HuH-7 (cell line): ENCODE results near the gene SMC4.

ENCODE experiments used
- DNase-seq: peaks from one replicate; pipeline ENCODE4 v3.0.0; 2011; ENCODE audit warnings: low spot score

The SMC4 gene

DNA sequence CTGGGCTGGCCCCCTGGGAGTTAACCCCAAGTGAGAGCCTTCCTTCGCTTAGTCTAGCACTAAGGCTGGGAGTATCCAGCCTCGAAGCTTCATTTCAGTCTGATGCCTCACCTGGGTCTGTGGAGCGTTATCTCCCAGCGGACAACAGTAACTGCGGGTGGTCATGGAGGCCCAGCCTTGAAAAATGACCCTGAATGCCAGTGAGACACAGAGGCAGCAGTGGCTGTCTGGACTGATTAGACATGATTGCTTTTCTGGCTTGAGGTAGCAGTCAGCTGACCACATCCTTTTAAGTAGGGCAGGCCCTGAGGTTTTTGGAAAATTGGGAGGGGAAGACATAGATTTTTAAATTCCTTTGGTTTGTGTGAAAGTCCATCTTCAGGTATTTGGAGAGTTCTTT lies 78.3 kb downstream of the SMC4 start:
- no peak for DNase-seq

DNA sequence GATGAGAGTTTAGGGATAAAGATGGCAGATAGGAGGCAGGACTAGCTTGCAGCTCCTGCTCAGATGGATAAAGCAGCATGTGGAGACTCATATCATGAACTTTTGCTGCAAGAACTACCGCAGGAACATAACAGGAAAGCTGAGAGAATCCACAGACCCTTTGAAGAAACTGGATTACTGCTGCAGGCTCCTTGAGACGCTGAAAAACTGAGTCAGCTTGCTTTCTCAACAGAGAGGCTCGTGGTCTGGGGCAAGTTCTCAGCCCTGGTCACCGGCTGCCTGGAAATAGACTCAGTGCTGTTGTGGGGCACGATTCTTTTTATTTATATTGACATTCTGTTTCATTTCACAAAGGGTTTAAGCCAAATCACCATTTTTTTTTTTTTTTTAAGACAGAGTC lies 78.9 kb downstream of the SMC4 start:
- DNase-seq: no peak

DNA sequence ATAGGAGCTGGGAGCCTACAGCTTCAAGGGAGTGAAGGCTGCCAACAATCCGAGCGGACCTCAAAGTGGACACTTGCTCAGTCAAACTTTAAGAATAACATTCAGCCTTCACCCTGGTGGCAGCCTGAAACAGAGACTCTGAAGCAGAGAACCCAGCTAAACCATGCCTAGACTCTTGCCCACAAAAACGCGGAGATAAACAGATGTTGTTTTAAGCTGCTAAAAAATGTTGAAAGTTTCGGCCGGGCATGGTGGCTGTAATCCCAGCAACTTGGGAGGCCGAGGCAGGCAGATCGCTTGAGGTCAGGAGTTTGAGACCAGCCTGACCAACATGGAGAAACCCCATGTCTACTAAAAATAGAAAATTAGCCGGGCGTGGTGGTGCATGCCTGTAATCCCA lies 79.9 kb downstream of the SMC4 start:
- DNase-seq: no peak

DNA sequence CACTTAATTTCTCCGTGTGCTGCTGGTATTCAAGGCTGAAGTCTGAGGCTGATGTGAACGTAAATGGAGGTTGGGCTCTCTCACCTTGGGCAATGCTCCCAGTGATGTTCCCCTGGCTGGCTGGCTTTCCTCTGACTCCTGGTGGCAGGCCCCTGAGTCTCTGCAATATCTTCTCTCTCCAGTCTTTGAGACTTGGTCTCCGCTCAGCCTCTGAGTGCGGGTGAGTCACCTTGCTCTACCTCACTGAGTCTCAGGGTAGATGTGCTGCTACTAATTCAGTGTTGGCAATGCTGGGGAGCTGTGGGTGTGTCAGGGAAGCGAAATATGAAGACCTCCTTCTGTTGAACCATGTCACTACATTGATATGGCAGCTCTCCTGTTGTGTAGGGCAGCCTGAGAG lies 81.5 kb downstream of the SMC4 start:
- no peak for DNase-seq

DNA sequence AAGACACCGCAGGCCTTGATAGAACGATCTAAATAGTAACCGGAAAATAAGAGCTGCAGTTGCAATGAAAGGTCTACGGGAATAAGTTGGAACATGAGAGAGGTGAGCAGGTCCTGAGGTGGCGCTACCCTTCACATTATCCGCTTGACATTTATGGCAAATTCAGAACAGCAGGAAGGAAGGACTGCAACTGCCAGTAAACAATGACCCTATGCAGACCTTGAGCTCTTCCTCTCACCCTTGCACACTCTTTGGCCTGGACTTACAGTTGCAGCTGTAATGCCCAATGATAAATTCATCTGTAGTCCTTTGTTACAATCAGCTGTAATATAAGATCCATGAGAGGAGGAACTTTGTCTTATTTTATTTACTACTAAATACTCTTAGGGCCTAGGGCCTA lies 82.4 kb downstream of the SMC4 start:
- no peak for DNase-seq

DNA sequence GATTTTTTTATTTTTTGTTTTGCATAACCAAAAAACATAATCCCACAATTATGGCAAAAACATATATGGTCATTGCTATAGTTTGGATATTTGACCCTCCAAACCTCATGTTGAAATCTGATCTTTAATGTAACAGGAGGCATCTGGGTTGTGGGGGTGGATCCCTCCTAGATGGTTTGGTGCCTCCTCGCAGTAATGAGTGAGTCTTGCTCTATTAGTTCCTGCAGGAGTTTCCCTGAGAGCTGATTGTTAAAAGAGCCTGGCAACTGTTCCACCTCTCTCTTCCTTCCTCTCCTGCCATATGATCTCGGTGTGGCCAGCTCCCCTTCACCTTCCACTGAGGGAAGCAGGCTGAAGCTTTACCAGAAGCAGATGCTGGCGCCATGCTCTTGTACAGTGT lies 83.3 kb downstream of the SMC4 start:
- no peak for DNase-seq
